Gastrocnemius medialis (tissue), 4 donors: ENCODE measurements around the gene SLC38A8. TPM values are rescaled to one million over a fixed set of nuclear protein-coding genes. Genes with fewer than 3 reads are reported as not detected.
A peak's percentile ranks its signal among the peaks of the same experiment; 100 is the strongest.

Experiments
- ATAC-seq, 2 donors: fragments of 150-250 bp; one replicate each; pipeline ENCODE4 v1.9.1; 2016
- DNase-seq, 2 donors: peaks; one replicate each; pipeline ENCODE4 v3.0.0-alpha.2; 2019
- H3K27ac ChIP-seq, 4 donors: fragments of 200-600 bp; sonication (generic); 1 replicate in 1 of 4; 2 replicates in 3 of 4; pipeline ENCODE4 v1.5.1; 2016 to 2018; ENCODE audit warnings: mild to moderate bottlenecking in 2 of 4, moderate library complexity in 1 of 4
- H3K27me3 ChIP-seq, 3 donors: fragments of 200-600 bp; sonication (generic) in 2 of 3; 1 replicate in 1 of 3; 2 replicates in 2 of 3; pipeline versions ENCODE4 v1.5.1 to v1.6.0; 2016 to 2019; ENCODE audit warnings: mild to moderate bottlenecking in 1 of 3, moderate library complexity in 1 of 3
- H3K36me3 ChIP-seq, 2 donors: fragments of 200-600 bp; sonication (generic) in 1 of 2; one replicate each; pipeline ENCODE4 v1.5.1; 2017 to 2018
- H3K4me1 ChIP-seq, 2 donors: fragments of 200-600 bp; sonication (generic) in 1 of 2; one replicate each; pipeline ENCODE4 v1.5.1; 2016 to 2017; ENCODE audit warnings: mild to moderate bottlenecking in 2 of 2
- H3K4me3 ChIP-seq, 4 donors: fragments of 200-600 bp; sonication (generic) in 3 of 4; 1 replicate in 1 of 4; 2 replicates in 3 of 4; pipeline ENCODE4 v1.5.1; 2016 to 2019; ENCODE audit warnings: mild to moderate bottlenecking in 2 of 4
- H3K9me3 ChIP-seq, 3 donors: fragments of 200-600 bp; sonication (generic) in 2 of 3; 1 replicate in 1 of 3; 2 replicates in 2 of 3; pipeline ENCODE4 v1.5.1; 2016 to 2019
- CTCF ChIP-seq, 5 experiments: fragments of 450-650 bp in 3 of 5; fragments of 200-600 bp in 2 of 5; sonication (generic) in 2 of 5; IDR thresholded peaks in 4 of 5; conservative IDR thresholded peaks in 1 of 5; 1 replicate in 4 of 5; 2 replicates in 1 of 5; pipeline ENCODE4 v1.5.1; 2016 to 2019; ENCODE audit warnings: antibody characterized with exemption in 5 of 5, mild to moderate bottlenecking in 3 of 5, moderate library complexity in 3 of 5
- POLR2A ChIP-seq, 2 donors: fragments of 450-650 bp; IDR thresholded peaks; one replicate each; pipeline ENCODE4 v1.6.1; 2017; ENCODE audit warnings: antibody characterized with exemption in 2 of 2, mild to moderate bottlenecking in 2 of 2, moderate library complexity in 2 of 2
- in situ Hi-C, 4 donors: fragments of 200-750 bp; cut with MboI; loops; one replicate each; pipeline versions ENCODE4 v1.15.0 to v1.8.0; 2017; ENCODE audit warnings: low sequenced_read_pairs in 4 of 4
- intact Hi-C: fragments of 100-400 bp; cut with DNase I; formaldehyde crosslinking; loops from one replicate; pipeline ENCODE4 v1.15.1; 2023; ENCODE audit warnings: low total_unique reads
- total RNA-seq, 4 donors: library from RNA; depleted of rRNA; stranded (reverse); fragments of >200 nt; gene quantifications; one replicate each; pipeline versions ENCODE4 v1.1.0 to v1.2.3, GENCODE V29; 2016

The SLC38A8 gene
- total RNA-seq, 4 donors from 2014 or later = not detected

- intact Hi-C loops = no loop called here
- peaks cover 0 to 7% (median 0%) of the 10 kb centered on the region in 3 donors for H3K27me3 ChIP-seq
- no peak overlapping the region for H3K27ac ChIP-seq
- no peak for ATAC-seq
- no peak overlapping the region for H3K4me3 ChIP-seq
- no peak for DNase-seq
- H3K36me3 ChIP-seq = peaks cover 0 to 9% of the 10 kb centered on the region in 2 donors
- in situ Hi-C loops = loop anchor here (10.0 to 25.0 kb wide), 6 partner anchors 84 to 517 kb away; partner anchors contain the start of genes ADAD2 (in 1 of the 4), HSBP1 (in 1 of the 4) and TAF1C (in 1 of the 4)
- no peaks in the 10 kb centered on the region for H3K4me1 ChIP-seq
- no peaks in the 10 kb centered on the region for H3K9me3 ChIP-seq
- TF ChIP-seq POLR2A (IDR thresholded peaks at IDR 0.05) (no peak), CTCF (IDR thresholded peaks at IDR 0.05 in 4 of 5, conservative IDR thresholded peaks at IDR 0.05 in 1 of 5) (no peak)
Measured at GRCh38 chr16:83970430-83970815, 72.2 kb downstream of the SLC38A8 start.

GRCh38 chr16:83969771-83970429, 72.7 kb downstream of the SLC38A8 start:
- ATAC-seq = no peak
- peak in 1 of 2 donors; percentile 9 for DNase-seq
- Histone ChIP-seq H3K36me3 (peaks cover 0 to 14% of the 10 kb centered on the region in 2 donors), H3K4me3 (no peak overlapping the region), H3K27ac (no peak overlapping the region), H3K9me3 (no peaks in the 10 kb centered on the region), H3K4me1 (no peaks in the 10 kb centered on the region), H3K27me3 (peaks cover 0 to 7% (median 0%) of the 10 kb centered on the region in 3 donors)
- in situ Hi-C loops = loop anchor here (10.0 to 25.0 kb wide), 7 partner anchors 85 to 517 kb away; partner anchors contain the start of genes ADAD2 (in 1 of the 4), HSBP1 (in 1 of the 4) and TAF1C (in 1 of the 4)
- no peak for TF ChIP-seq POLR2A (IDR thresholded peaks at IDR 0.05)
- no peak for TF ChIP-seq CTCF (IDR thresholded peaks at IDR 0.05 in 4 of 5, conservative IDR thresholded peaks at IDR 0.05 in 1 of 5)
- intact Hi-C loops = loop anchor here (5.0 kb wide), 1 partner anchor 217 kb away; the partner anchor contains the start of gene TAF1C

- ATAC-seq = no peak
- no peak for DNase-seq
- Histone ChIP-seq H3K27ac (no peak overlapping the region), H3K27me3 (peaks cover 0 to 7% (median 0%) of the 10 kb centered on the region in 3 donors), H3K4me1 (no peaks in the 10 kb centered on the region), H3K4me3 (no peak overlapping the region), H3K36me3 (peaks cover 0 to 22% of the 10 kb centered on the region in 2 donors), H3K9me3 (no peaks in the 10 kb centered on the region)
- in situ Hi-C loops = loop anchor here (10.0 to 25.0 kb wide), 6 partner anchors 93 to 518 kb away; partner anchors contain the start of genes ADAD2 (in 1 of the 4), HSBP1 (in 1 of the 4) and TAF1C (in 1 of the 4)
- TF ChIP-seq POLR2A (IDR thresholded peaks at IDR 0.05) (no peak), CTCF (IDR thresholded peaks at IDR 0.05 in 4 of 5, conservative IDR thresholded peaks at IDR 0.05 in 1 of 5) (no peak)
- intact Hi-C loops = loop anchor here (5.0 kb wide), 1 partner anchor 218 kb away; the partner anchor contains the start of gene TAF1C
Measured at GRCh38 chr16:83968891-83969649, 73.5 kb downstream of the SLC38A8 start.

- in situ Hi-C loops = loop anchor here (10.0 to 25.0 kb wide), 6 partner anchors 94 to 519 kb away; partner anchors contain the start of genes ADAD2 (in 1 of the 4), HSBP1 (in 1 of the 4) and TAF1C (in 1 of the 4)
Measured at GRCh38 chr16:83968306-83968851, 74.2 kb downstream of the SLC38A8 start.

More at GRCh38 chr16:83968306-83968851, 74.2 kb downstream of the SLC38A8 start:
- peak overlapping the region in 2 of 4 donors; percentile 28 to 29 for H3K4me3 ChIP-seq
- H3K4me1 ChIP-seq = no peaks in the 10 kb centered on the region
- no peak for TF ChIP-seq CTCF (IDR thresholded peaks at IDR 0.05 in 4 of 5, conservative IDR thresholded peaks at IDR 0.05 in 1 of 5)
- H3K36me3 ChIP-seq = peaks cover 0 to 29% of the 10 kb centered on the region in 2 donors
- peaks cover 0 to 7% (median 0%) of the 10 kb centered on the region in 3 donors for H3K27me3 ChIP-seq
- no peak for ATAC-seq
- no peak for DNase-seq
- intact Hi-C loops = loop anchor here (5.0 kb wide), 1 partner anchor 219 kb away; the partner anchor contains the start of gene TAF1C
- H3K27ac ChIP-seq = no peak overlapping the region
- H3K9me3 ChIP-seq = no peaks in the 10 kb centered on the region
